RWPE1 (cell line): ENCODE results near the gene VENTX.

Experiments used
- CTCF ChIA-PET: fragments of 350-600 bp; sonication (Branson Sonifier 250); formaldehyde crosslinking; extraction: SDS; loops from one replicate; lab custom pipeline; 2021; lab: Yijun Ruan, JAX
- POLR2A ChIA-PET: fragments of 400-600 bp; formaldehyde crosslinking; extraction: SDS; loops from one replicate; lab custom pipeline; 2020; ENCODE audit warnings: antibody characterized with exemption; ENCODE audit not compliant: low non-redundant PET; lab: Yijun Ruan, JAX
- DNase-seq: peaks from one replicate; pipeline ENCODE4 v3.0.0; 2012; ENCODE audit warnings: low spot score
- H3K27ac ChIP-seq: fragments of 450-650 bp; 2 replicates; pipeline ENCODE4 v1.5.1; 2017
- CTCF ChIP-seq: fragments of 450-650 bp; conservative IDR thresholded peaks from 2 replicates; pipeline ENCODE4 v1.5.1; 2017; ENCODE audit warnings: low read depth, mild to moderate bottlenecking

The VENTX gene

GRCh38 chr10:133209641-133210040 is 28.0 kb upstream of the VENTX start:
- CTCF ChIA-PET: interaction anchor here (1.4 kb wide), 1 partner anchor 66 kb away, joined by 4 read pairs; no protein-coding TSS in a partner anchor
- no peak for TF ChIP-seq CTCF
- POLR2A ChIA-PET: no interaction called here
- no peak for DNase-seq
- no peak overlapping the region for H3K27ac ChIP-seq

- ChIA-PET CTCF (interaction anchor here (1.4 kb wide), 1 partner anchor 67 kb away, joined by 4 read pairs; no protein-coding TSS in a partner anchor), POLR2A (interaction anchor here (0.5 kb wide), 1 partner anchor 225 kb away, joined by 3 read pairs; no protein-coding TSS in a partner anchor)
- DNase-seq: no peak
- TF ChIP-seq CTCF: no peak
- no peak overlapping the region for H3K27ac ChIP-seq
These were observed 27.1 kb upstream of the VENTX start for GRCh38 chr10:133210398-133211140.

DNA sequence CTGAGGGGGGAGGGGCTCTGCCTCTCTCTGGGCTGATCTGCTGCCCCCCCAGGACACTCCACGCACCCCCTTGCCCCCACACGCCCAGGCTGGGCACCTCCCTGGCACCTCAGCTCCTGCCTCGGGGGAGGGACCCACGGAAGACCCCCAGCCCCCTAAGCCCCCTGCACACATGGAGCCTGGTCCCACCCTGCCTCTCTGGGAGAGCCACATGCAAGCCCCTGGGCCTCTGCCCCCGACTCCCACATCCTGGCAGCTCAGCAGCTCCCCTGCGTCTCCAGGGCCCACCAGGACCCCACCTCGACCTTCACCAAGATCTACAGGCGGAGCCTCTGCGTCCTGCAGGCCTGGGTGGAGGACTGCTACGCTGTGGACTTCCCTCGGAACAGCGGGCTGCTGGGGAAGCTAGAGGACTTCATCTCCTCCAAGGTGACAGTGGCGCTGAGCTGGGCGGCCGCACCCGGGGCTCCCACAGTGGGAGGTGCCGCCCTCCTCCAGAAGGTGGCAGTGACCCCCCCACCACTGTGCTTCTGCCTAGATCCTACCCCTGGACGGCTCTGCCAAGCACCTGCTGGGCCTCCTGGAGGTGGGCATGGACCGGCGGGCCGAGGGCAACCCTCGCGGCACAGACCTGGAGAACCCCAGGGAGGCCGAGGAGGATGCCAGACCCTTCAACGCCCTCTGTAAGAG is 26.4 kb upstream of the VENTX start:
- POLR2A ChIA-PET: interaction anchor here (0.5 kb wide), 1 partner anchor 225 kb away, joined by 3 read pairs; no protein-coding TSS in a partner anchor
- DNase-seq: no peak
- TF ChIP-seq CTCF: no peak
- no peak overlapping the region for H3K27ac ChIP-seq
- CTCF ChIA-PET: interaction anchor here (1.4 kb wide), 1 partner anchor 68 kb away, joined by 4 read pairs; no protein-coding TSS in a partner anchor

GRCh38 chr10:133211959-133212852 is 25.4 kb upstream of the VENTX start:
- H3K27ac ChIP-seq: no peak overlapping the region
- ChIA-PET POLR2A (no interaction called here), CTCF (interaction anchor here (0.7 to 1.9 kb wide), 3 partner anchors 35 to 894 kb away, joined by 3 to 5 read pairs (median 3); no protein-coding TSS in a partner anchor)
- DNase-seq: no peak
- TF ChIP-seq CTCF: no peak

GRCh38 chr10:133212853-133213494 is 24.7 kb upstream of the VENTX start:
- POLR2A ChIA-PET: no interaction called here
- no peak for DNase-seq
- no peak overlapping the region for H3K27ac ChIP-seq
- TF ChIP-seq CTCF: no peak
- CTCF ChIA-PET: interaction anchor here (1.1 to 1.9 kb wide), 2 partner anchors 34 to 69 kb away, joined by 3 to 5 read pairs; no protein-coding TSS in a partner anchor
